ENCODE measurements around the gene EFNA3. TPM values are rescaled to one million over a fixed set of nuclear protein-coding genes. Genes with fewer than 3 reads are reported as not detected.
A peak's percentile ranks its signal among the peaks of the same experiment; 100 is the strongest.

The EFNA3 gene
- total and polyA plus RNA-seq, 2 donors (not counting 3 experiments of a cell fraction or from before 2014, with no cell fraction given): 2.2 to 2.5 TPM

- Histone ChIP-seq H3K4me3 (replicated peaks in 1 of 3; ENCODE audit: insufficient read depth in 1 of 3, low read depth in 1 of 3, low read length in 3 of 3) (peak overlapping the region in 2 of 3 experiments; percentile 19 to 37), H3K9me3 (replicated peaks; ENCODE audit: control insufficient read depth, insufficient read depth, low read length) (no peaks in the 10 kb centered on the region), H3K36me3 (ENCODE audit: control insufficient read depth in 2 of 2, extremely low read depth in 1 of 2, insufficient read depth in 2 of 2, low read length in 2 of 2) (peaks cover 4 to 6% of the 10 kb centered on the region in 2 experiments), H3K9ac (replicated peaks; ENCODE audit: extremely low read depth, insufficient read depth, low read length) (no peak overlapping the region), H3K27ac (ENCODE audit: insufficient read depth, low read depth, low read length) (no peak overlapping the region), H3K9me1 (replicated peaks; ENCODE audit: control insufficient read depth, extremely low read depth, insufficient read depth, low read length) (no peaks in the 10 kb centered on the region), H3K4me2 (ENCODE audit: insufficient read depth, low read length) (peak overlapping the region; percentile 77), H3K79me2 (ENCODE audit: control insufficient read depth, insufficient read depth, low read length) (no peaks in the 10 kb centered on the region), H2AFZ (ENCODE audit: low read depth, low read length) (peak overlapping the region; percentile 34), H3K27me3 (ENCODE audit: control insufficient read depth in 2 of 2, insufficient read depth in 2 of 2, low read length in 2 of 2) (peaks cover 0 to 4% of the 10 kb centered on the region in 2 experiments), H3K4me1 (ENCODE audit: control insufficient read depth, extremely low read depth, insufficient read depth, low read length) (no peaks in the 10 kb centered on the region), H4K20me1 (replicated peaks; ENCODE audit: control insufficient read depth, extremely low read depth, insufficient read depth, low read length) (no peaks in the 10 kb centered on the region)
- TF ChIP-seq MYC (IDR thresholded peaks at IDR 0.05; ENCODE audit: low read depth, low read length): no peak
- peak; percentile 17 to 67 for TF ChIP-seq CTCF (IDR thresholded peaks at IDR 0.05; ENCODE audit: extremely low read depth in 1 of 2, insufficient read depth in 1 of 2, low read depth in 1 of 2, low read length in 2 of 2)
- peak; percentile 38 for TF ChIP-seq POLR2AphosphoS5 (IDR thresholded peaks at IDR 0.05; ENCODE audit: insufficient read depth, low read depth, low read length)
- ChIA-PET CTCF (interaction anchor here (0.5 to 2.0 kb wide), 10 partner anchors 9 to 97 kb away, joined by 3 to 10 read pairs (median 5); partner anchors contain the start of genes ADAM15, FLAD1 and LENEP), POLR2A (no interaction called here)
- intact Hi-C loops (cut with micrococcal nuclease) (loop anchor here (2.0 kb wide), 1 partner anchor 14 kb away; no protein-coding TSS in a partner anchor), dilution Hi-C loops (cut with MboI; ENCODE audit: extremely low pct_ligation_motif_present, low sequenced_read_pairs) (no loop called here)
- no TSS peak for BruUV-seq (replicated peaks)
- DNase-seq (ENCODE audit: low read depth, low spot score): peak; percentile 71
- peak; percentile 81 for FAIRE-seq
Observed at GRCh38 chr1:155070721-155071569, 7.7 kb upstream of the EFNA3 start.

Measured in endothelial cell of umbilical vein (primary cell).